Naive thymus-derived CD4-positive, alpha-beta T cell (primary cell): ENCODE results near the gene PLCXD3. TPM values are rescaled to one million over a fixed set of nuclear protein-coding genes. Genes with fewer than 3 reads are reported as not detected.

Experiments
- ATAC-seq: fragments of 150-1000 bp; cut with Tn5 transposase; 2 replicates; pipeline ENCODE4 v1.10.0; 2021; ENCODE audit warnings: mild to moderate bottlenecking, moderate library complexity
- CTCF ChIA-PET: fragments of 350-600 bp; sonication (Branson Sonifier 250); formaldehyde crosslinking; loops from one replicate; lab custom pipeline; 2021; ENCODE audit warnings: antibody characterized with exemption; lab: Charles Lee
- POLR2A ChIA-PET: fragments of 350-600 bp; sonication (Branson Sonifier 250); formaldehyde crosslinking; loops from one replicate; lab custom pipeline; 2021; ENCODE audit warnings: antibody characterized with exemption, inconsistent platforms; lab: Charles Lee
- DNase-seq, 9 donors: peaks; one replicate each; pipeline versions ENCODE4 v3.0.0 to v3.0.0-alpha.2; 2020 to 2022; ENCODE audit warnings: mixed read lengths in 1 of 9
- H3K27ac ChIP-seq: one replicate; pipeline ENCODE4 v1.7.0; 2013; ENCODE audit warnings: mild to moderate bottlenecking, low read depth, low read length, moderate library complexity
- H3K27me3 ChIP-seq, 2 donors: one replicate each; pipeline ENCODE4 v1.7.0; 2013; ENCODE audit warnings: low read length in 2 of 2, mild to moderate bottlenecking in 2 of 2, moderate library complexity in 2 of 2; ENCODE audit not compliant: control insufficient read depth in 2 of 2, insufficient read depth in 2 of 2
- H3K36me3 ChIP-seq, 3 experiments: 1 replicate in 2 of 3; 2 replicates in 1 of 3; pipeline ENCODE4 v1.7.0; 2013; ENCODE audit warnings: low read length in 3 of 3, mild to moderate bottlenecking in 3 of 3, moderate library complexity in 1 of 3; ENCODE audit not compliant: insufficient read depth in 3 of 3, control insufficient read depth in 2 of 3
- H3K4me1 ChIP-seq, 2 donors: one replicate each; pipeline ENCODE4 v1.7.0; 2013; ENCODE audit warnings: low read length in 2 of 2, mild to moderate bottlenecking in 2 of 2, moderate library complexity in 1 of 2; ENCODE audit not compliant: control insufficient read depth in 2 of 2, insufficient read depth in 2 of 2
- H3K4me3 ChIP-seq: 2 replicates; pipeline ENCODE4 v1.7.0; 2013; ENCODE audit warnings: mild to moderate bottlenecking, low read length
- H3K9me3 ChIP-seq, 3 experiments: 1 replicate in 2 of 3; 2 replicates in 1 of 3; pipeline ENCODE4 v1.7.0; 2013; ENCODE audit warnings: low read length in 3 of 3; ENCODE audit not compliant: control insufficient read depth in 2 of 3
- H3K27ac Mint-ChIP-seq, 9 donors: one replicate each; pipeline ENCODE4 v1.8.0; 2020 to 2022; ENCODE audit warnings: mixed read lengths in 9 of 9, mild to moderate bottlenecking in 8 of 9, moderate library complexity in 5 of 9, inconsistent platforms in 2 of 9
- H3K27me3 Mint-ChIP-seq, 5 donors: one replicate each; pipeline ENCODE4 v1.8.0; 2021 to 2022; ENCODE audit warnings: mixed read lengths in 5 of 5, mild to moderate bottlenecking in 1 of 5
- H3K36me3 Mint-ChIP-seq, 5 donors: one replicate each; pipeline ENCODE4 v1.8.0; 2020 to 2022; ENCODE audit warnings: mixed read lengths in 5 of 5, mild to moderate bottlenecking in 3 of 5, inconsistent platforms in 1 of 5
- H3K4me1 Mint-ChIP-seq, 7 donors: one replicate each; pipeline ENCODE4 v1.8.0; 2020 to 2022; ENCODE audit warnings: mixed read lengths in 7 of 7, mild to moderate bottlenecking in 3 of 7, inconsistent platforms in 1 of 7
- H3K4me3 Mint-ChIP-seq, 10 donors: one replicate each; pipeline ENCODE4 v1.8.0; 2020 to 2022; ENCODE audit warnings: mild to moderate bottlenecking in 10 of 10, mixed read lengths in 10 of 10, moderate library complexity in 6 of 10, inconsistent platforms in 2 of 10
- H3K9me3 Mint-ChIP-seq, 11 donors: one replicate each; pipeline ENCODE4 v1.8.0; 2020 to 2022; ENCODE audit warnings: mixed read lengths in 11 of 11, mild to moderate bottlenecking in 4 of 11, inconsistent platforms in 1 of 11, moderate library complexity in 1 of 11
- intact Hi-C, 2 donors: fragments of 100-400 bp; cut with micrococcal nuclease; formaldehyde crosslinking; loops; one replicate each; pipeline ENCODE4 v1.15.1; 2023
- polyA plus RNA-seq, 2 donors: library from polyadenylated mRNA; unstranded; fragments of 300-500 nt; fragmentation: Illumina TruSeq; gene quantifications; one replicate each; pipeline ENCODE4 v1.2.3, GENCODE V29; 2021
- total RNA-seq, 6 experiments: library from RNA in 5 of 6; stranded (reverse) in 5 of 6; gene quantifications; 1 replicate in 5 of 6; 2 replicates in 1 of 6; pipeline ENCODE4 v1.2.3 and lab custom pipeline; 2021 to 2026

Gene PLCXD3
- total and polyA plus RNA-seq, 7 experiments from 2014 or later = not detected

GRCh38 chr5:41309275-41309674 lies 201.1 kb downstream of the PLCXD3 start:
- peaks cover 0 to 19% (median 2%) of the 10 kb centered on the region in 11 donors for H3K9me3 Mint-ChIP-seq
- Histone ChIP-seq H3K4me3 (no peak overlapping the region), H3K27ac (no peak overlapping the region), H3K4me1 (no peaks in the 10 kb centered on the region), H3K36me3 (no peaks in the 10 kb centered on the region), H3K27me3 (no peaks in the 10 kb centered on the region), H3K9me3 (no peaks in the 10 kb centered on the region)
- ATAC-seq = no peak
- no peaks in the 10 kb centered on the region for H3K27me3 Mint-ChIP-seq
- intact Hi-C loops = no loop called here
- ChIA-PET POLR2A (no interaction called here), CTCF (no interaction called here)
- H3K27ac Mint-ChIP-seq = no peak overlapping the region
- no peak overlapping the region for H3K4me3 Mint-ChIP-seq
- no peak for DNase-seq
- no peaks in the 10 kb centered on the region for H3K4me1 Mint-ChIP-seq
- no peaks in the 10 kb centered on the region for H3K36me3 Mint-ChIP-seq

GRCh38 chr5:41306005-41306404 lies 204.4 kb downstream of the PLCXD3 start:
- Mint-ChIP-seq H3K36me3 (no peaks in the 10 kb centered on the region), H3K4me1 (no peaks in the 10 kb centered on the region), H3K27ac (no peak overlapping the region), H3K27me3 (peaks cover 0 to 4% (median 0%) of the 10 kb centered on the region in 5 donors), H3K4me3 (no peak overlapping the region), H3K9me3 (peaks cover 0 to 13% (median 1%) of the 10 kb centered on the region in 11 donors)
- H3K4me1 ChIP-seq = no peaks in the 10 kb centered on the region
- H3K36me3 ChIP-seq = no peaks in the 10 kb centered on the region
- no peak for ATAC-seq
- intact Hi-C loops = no loop called here
- POLR2A ChIA-PET = no interaction called here
- H3K27ac ChIP-seq = no peak overlapping the region
- no peak overlapping the region for H3K4me3 ChIP-seq
- DNase-seq = no peak
- no peaks in the 10 kb centered on the region for H3K27me3 ChIP-seq
- CTCF ChIA-PET = no interaction called here
- H3K9me3 ChIP-seq = no peaks in the 10 kb centered on the region

- ATAC-seq = no peak
- Mint-ChIP-seq H3K27me3 (peaks cover 0 to 4% (median 0%) of the 10 kb centered on the region in 5 donors), H3K4me3 (no peak overlapping the region), H3K9me3 (peaks cover 0 to 6% (median 1%) of the 10 kb centered on the region in 11 donors), H3K27ac (no peak overlapping the region), H3K4me1 (no peaks in the 10 kb centered on the region), H3K36me3 (no peaks in the 10 kb centered on the region)
- no peak for DNase-seq
- Histone ChIP-seq H3K27me3 (no peaks in the 10 kb centered on the region), H3K4me1 (no peaks in the 10 kb centered on the region), H3K27ac (no peak overlapping the region), H3K4me3 (no peak overlapping the region), H3K9me3 (no peaks in the 10 kb centered on the region), H3K36me3 (no peaks in the 10 kb centered on the region)
- intact Hi-C loops = no loop called here
- CTCF ChIA-PET = interaction anchor here (1.6 kb wide), 1 partner anchor 10 kb away, joined by 6 read pairs; no protein-coding TSS in a partner anchor
- POLR2A ChIA-PET = no interaction called here
These were observed 205.3 kb downstream of the PLCXD3 start for GRCh38 chr5:41305056-41305455.

GRCh38 chr5:41296066-41296465 lies 214.3 kb downstream of the PLCXD3 start:
- no peak overlapping the region for H3K27ac Mint-ChIP-seq
- no peak overlapping the region for H3K27ac ChIP-seq
- H3K4me3 ChIP-seq = no peak overlapping the region
- no peak for DNase-seq
- H3K9me3 Mint-ChIP-seq = peaks cover 0 to 5% (median 0%) of the 10 kb centered on the region in 11 donors
- ChIA-PET CTCF (interaction anchor here (1.5 kb wide), 1 partner anchor 9 kb away, joined by 6 read pairs; no protein-coding TSS in a partner anchor), POLR2A (no interaction called here)
- H3K4me1 Mint-ChIP-seq = no peaks in the 10 kb centered on the region
- no peaks in the 10 kb centered on the region for H3K4me1 ChIP-seq
- no peaks in the 10 kb centered on the region for H3K9me3 ChIP-seq
- peaks cover 0 to 6% (median 0%) of the 10 kb centered on the region in 5 donors for H3K27me3 Mint-ChIP-seq
- no peaks in the 10 kb centered on the region for H3K27me3 ChIP-seq
- no peak overlapping the region for H3K4me3 Mint-ChIP-seq
- H3K36me3 ChIP-seq = no peaks in the 10 kb centered on the region
- ATAC-seq = no peak
- intact Hi-C loops = no loop called here
- H3K36me3 Mint-ChIP-seq = no peaks in the 10 kb centered on the region

GRCh38 chr5:41291323-41291722 lies 219.1 kb downstream of the PLCXD3 start:
- Mint-ChIP-seq H3K9me3 (peaks cover 0 to 11% (median 2%) of the 10 kb centered on the region in 11 donors), H3K27me3 (no peaks in the 10 kb centered on the region), H3K27ac (no peak overlapping the region), H3K4me1 (no peaks in the 10 kb centered on the region), H3K36me3 (no peaks in the 10 kb centered on the region), H3K4me3 (no peak overlapping the region)
- Histone ChIP-seq H3K4me3 (no peak overlapping the region), H3K27me3 (no peaks in the 10 kb centered on the region), H3K9me3 (no peaks in the 10 kb centered on the region), H3K27ac (no peak overlapping the region), H3K36me3 (no peaks in the 10 kb centered on the region), H3K4me1 (no peaks in the 10 kb centered on the region)
- intact Hi-C loops = no loop called here
- ATAC-seq = no peak
- DNase-seq = no peak
- POLR2A ChIA-PET = no interaction called here
- CTCF ChIA-PET = no interaction called here

- no peak overlapping the region for H3K4me3 ChIP-seq
- Mint-ChIP-seq H3K9me3 (peaks cover 0 to 11% (median 1%) of the 10 kb centered on the region in 11 donors), H3K36me3 (no peaks in the 10 kb centered on the region), H3K27ac (no peak overlapping the region), H3K4me3 (no peak overlapping the region), H3K27me3 (no peaks in the 10 kb centered on the region), H3K4me1 (no peaks in the 10 kb centered on the region)
- no peaks in the 10 kb centered on the region for H3K27me3 ChIP-seq
- intact Hi-C loops = no loop called here
- CTCF ChIA-PET = no interaction called here
- no peak overlapping the region for H3K27ac ChIP-seq
- H3K36me3 ChIP-seq = no peaks in the 10 kb centered on the region
- POLR2A ChIA-PET = no interaction called here
- H3K9me3 ChIP-seq = no peaks in the 10 kb centered on the region
- no peaks in the 10 kb centered on the region for H3K4me1 ChIP-seq
- DNase-seq (no peak), ATAC-seq (no peak)
These were observed 219.6 kb downstream of the PLCXD3 start for GRCh38 chr5:41290810-41291209.

GRCh38 chr5:41289970-41290464 lies 220.4 kb downstream of the PLCXD3 start:
- Mint-ChIP-seq H3K27me3 (no peaks in the 10 kb centered on the region), H3K36me3 (no peaks in the 10 kb centered on the region), H3K9me3 (peaks cover 0 to 11% (median 1%) of the 10 kb centered on the region in 11 donors), H3K4me3 (no peak overlapping the region), H3K4me1 (no peaks in the 10 kb centered on the region), H3K27ac (no peak overlapping the region)
- H3K27ac ChIP-seq = no peak overlapping the region
- ATAC-seq (no peak), DNase-seq (no peak)
- no peaks in the 10 kb centered on the region for H3K9me3 ChIP-seq
- no peak overlapping the region for H3K4me3 ChIP-seq
- CTCF ChIA-PET = no interaction called here
- H3K36me3 ChIP-seq = no peaks in the 10 kb centered on the region
- no peaks in the 10 kb centered on the region for H3K27me3 ChIP-seq
- H3K4me1 ChIP-seq = no peaks in the 10 kb centered on the region
- intact Hi-C loops = no loop called here
- POLR2A ChIA-PET = no interaction called here
